Esophagus muscularis mucosa (tissue), 4 donors: ENCODE data around the gene COPS4. TPM values are rescaled to one million over a fixed set of nuclear protein-coding genes. Genes with fewer than 3 reads are reported as not detected.
A peak's percentile ranks its signal among the peaks of the same experiment; 100 is the strongest.

ENCODE experiments used
- DNase-seq: peaks from one replicate; pipeline ENCODE4 v3.0.0-alpha.2; 2017; ENCODE audit errors: extremely low spot score
- H3K27ac ChIP-seq, 4 donors: fragments of 200-600 bp; sonication (generic); replicated peaks in 1 of 4; 1 replicate in 3 of 4; 2 replicates in 1 of 4; pipeline ENCODE4 v1.5.1; 2016 to 2019; ENCODE audit warnings: mild to moderate bottlenecking in 1 of 4
- H3K27me3 ChIP-seq, 4 donors: fragments of 200-600 bp; sonication (generic); one replicate each; pipeline versions ENCODE4 v1.5.1 to v1.6.0; 2016 to 2019
- H3K36me3 ChIP-seq, 4 donors: fragments of 200-600 bp; sonication (generic); one replicate each; pipeline ENCODE4 v1.5.1; 2016 to 2019
- H3K4me1 ChIP-seq, 4 donors: fragments of 200-600 bp; sonication (generic); one replicate each; pipeline ENCODE4 v1.5.1; 2016 to 2019
- H3K4me3 ChIP-seq, 4 donors: fragments of 200-600 bp; sonication (generic); 1 replicate in 2 of 4; 2 replicates in 2 of 4; pipeline ENCODE4 v1.5.1; 2016 to 2019; ENCODE audit warnings: mild to moderate bottlenecking in 4 of 4, moderate library complexity in 1 of 4
- H3K9me3 ChIP-seq, 4 donors: fragments of 200-600 bp; sonication (generic); 1 replicate in 3 of 4; 2 replicates in 1 of 4; pipeline ENCODE4 v1.5.1; 2016 to 2019
- CTCF ChIP-seq, 3 experiments: fragments of 200-600 bp in 2 of 3; fragments of 450-650 bp in 1 of 3; sonication (generic) in 2 of 3; IDR thresholded peaks; one replicate each; pipeline ENCODE4 v1.5.1; 2017 to 2019; ENCODE audit warnings: antibody characterized with exemption in 3 of 3, mild to moderate bottlenecking in 2 of 3, moderate library complexity in 1 of 3
- EP300 ChIP-seq: sonication (generic); formaldehyde crosslinking; IDR thresholded peaks from one replicate; pipeline ENCODE4 v1.6.1; 2017; ENCODE audit warnings: antibody characterized with exemption
- POLR2A ChIP-seq: fragments of 450-650 bp; IDR thresholded peaks from one replicate; pipeline ENCODE4 v1.6.1; 2017; ENCODE audit warnings: antibody characterized with exemption, moderate library complexity, mild to moderate bottlenecking, low read depth
- POLR2AphosphoS5 ChIP-seq, 2 donors: sonication (generic); formaldehyde crosslinking; IDR thresholded peaks; one replicate each; pipeline ENCODE4 v1.6.1; 2017; ENCODE audit warnings: antibody characterized with exemption in 2 of 2
- WGBS: methylation state at CpG from one replicate; pipeline ENCODE4 v1.1.5; 2018; 5-methylcytosine and 5-hydroxymethylcytosine counted together
- intact Hi-C: fragments of 100-400 bp; cut with DNase I; formaldehyde crosslinking; loops from one replicate; pipeline ENCODE4 v1.15.1; 2023
- total RNA-seq, 4 donors: library from RNA; depleted of rRNA; stranded (reverse); fragments of >200 nt; gene quantifications; one replicate each; pipeline versions ENCODE4 v1.1.0 to v1.2.1, GENCODE V29; 2016

The COPS4 gene
- total RNA-seq, 4 donors from 2014 or later = 54.8 to 63.7 (median 57.7) TPM

GRCh38 chr4:83024233-83024632, 10.8 kb upstream of the COPS4 start:
- Histone ChIP-seq H3K4me1 (no peaks in the 10 kb centered on the region), H3K27me3 (no peaks in the 10 kb centered on the region), H3K27ac (no peak overlapping the region), H3K36me3 (no peaks in the 10 kb centered on the region), H3K9me3 (peaks cover 0 to 15% (median 11%) of the 10 kb centered on the region in 4 donors), H3K4me3 (no peak overlapping the region)
- TF ChIP-seq POLR2A (no peak), EP300 (no peak), CTCF (IDR thresholded peaks at IDR 0.05) (no peak), POLR2AphosphoS5 (IDR thresholded peaks at IDR 0.05) (no peak)
- DNase-seq = no peak
- intact Hi-C loops = no loop called here
- 76% methylated on average over 2 of the region's 2 CpGs for WGBS

GRCh38 chr4:83025563-83025962, 9.4 kb upstream of the COPS4 start:
- H3K27me3 ChIP-seq = no peaks in the 10 kb centered on the region
- no peaks in the 10 kb centered on the region for H3K4me1 ChIP-seq
- no peak for DNase-seq
- H3K9me3 ChIP-seq = peaks cover 0 to 15% (median 11%) of the 10 kb centered on the region in 4 donors
- TF ChIP-seq EP300 = no peak
- no peak for TF ChIP-seq CTCF (IDR thresholded peaks at IDR 0.05)
- no peak for TF ChIP-seq POLR2AphosphoS5 (IDR thresholded peaks at IDR 0.05)
- no peak for TF ChIP-seq POLR2A
- no peak overlapping the region for H3K27ac ChIP-seq
- no peak overlapping the region for H3K4me3 ChIP-seq
- intact Hi-C loops = no loop called here
- no peaks in the 10 kb centered on the region for H3K36me3 ChIP-seq

- H3K9me3 ChIP-seq = peaks cover 0 to 15% (median 11%) of the 10 kb centered on the region in 4 donors
- WGBS = 39% methylated on average over 3 of the region's 3 CpGs
- intact Hi-C loops = no loop called here
Observed at GRCh38 chr4:83028976-83029375, 6.0 kb upstream of the COPS4 start.

GRCh38 chr4:83029688-83030087, 5.3 kb upstream of the COPS4 start:
- intact Hi-C loops = no loop called here
- Histone ChIP-seq H3K27me3 (no peaks in the 10 kb centered on the region), H3K36me3 (no peaks in the 10 kb centered on the region), H3K9me3 (peaks cover 0 to 11% (median 7%) of the 10 kb centered on the region in 4 donors), H3K4me3 (no peak overlapping the region), H3K4me1 (no peaks in the 10 kb centered on the region), H3K27ac (no peak overlapping the region)
- no peak for DNase-seq
- TF ChIP-seq POLR2AphosphoS5 (IDR thresholded peaks at IDR 0.05) = no peak
- TF ChIP-seq POLR2A = no peak
- no peak for TF ChIP-seq EP300
- no peak for TF ChIP-seq CTCF (IDR thresholded peaks at IDR 0.05)
- WGBS = 64% methylated on average over 1 of the region's 1 CpG

More at GRCh38 chr4:83028976-83029375, 6.0 kb upstream of the COPS4 start:
- DNase-seq = no peak
- H3K27me3 ChIP-seq = no peaks in the 10 kb centered on the region
- H3K4me1 ChIP-seq = no peaks in the 10 kb centered on the region
- no peak overlapping the region for H3K27ac ChIP-seq
- H3K36me3 ChIP-seq = no peaks in the 10 kb centered on the region
- H3K4me3 ChIP-seq = no peak overlapping the region
- TF ChIP-seq POLR2AphosphoS5 (IDR thresholded peaks at IDR 0.05) (no peak), POLR2A (no peak), EP300 (no peak), CTCF (IDR thresholded peaks at IDR 0.05) (no peak)

- TF ChIP-seq POLR2AphosphoS5 (IDR thresholded peaks at IDR 0.05) (no peak), CTCF (IDR thresholded peaks at IDR 0.05) (no peak), POLR2A (no peak), EP300 (no peak)
- intact Hi-C loops = no loop called here
- DNase-seq = no peak
- Histone ChIP-seq H3K9me3 (no peaks in the 10 kb centered on the region), H3K4me3 (no peak overlapping the region), H3K27ac (peak overlapping the region in 1 of 4 donors; percentile 20), H3K4me1 (peaks cover 21 to 39% (median 30%) of the 10 kb centered on the region in 4 donors), H3K36me3 (no peaks in the 10 kb centered on the region), H3K27me3 (no peaks in the 10 kb centered on the region)
- WGBS = 81% methylated on average over 5 of the region's 5 CpGs
Observed at GRCh38 chr4:83036991-83037665, 2.1 kb downstream of the COPS4 start.
